Panc1 (cell line): ENCODE measurements around the gene KCNAB3. TPM values are rescaled to one million over a fixed set of nuclear protein-coding genes. Genes with fewer than 3 reads are reported as not detected.

ENCODE experiments used
- ATAC-seq: fragments of 200-7000 bp; cut with Tn5 transposase; 2 replicates; pipeline ENCODE4 v1.9.1; 2020; ENCODE audit warnings: mild to moderate bottlenecking, moderate library complexity
- BruUV-seq: library from RNA; stranded (reverse); fragments of 400-500 nt; replicated peaks from 2 replicates; lab custom pipeline; 2021; lab: Mats Ljungman, UMichigan
- CTCF ChIA-PET: fragments of 300-600 bp; sonication (Branson Sonifier 250); formaldehyde crosslinking; loops from one replicate; lab custom pipeline; 2022; ENCODE audit warnings: antibody characterized with exemption; lab: Charles Lee
- POLR2A ChIA-PET: fragments of 300-600 bp; sonication (Branson Sonifier 250); formaldehyde crosslinking; loops from one replicate; lab custom pipeline; 2022; ENCODE audit warnings: antibody characterized with exemption; lab: Charles Lee
- DNase-seq: peaks from one replicate; pipeline ENCODE4 v3.0.0-alpha.2; 2010; ENCODE audit warnings: low read depth, low spot score
- H3K27ac ChIP-seq: 2 replicates; pipeline ENCODE4 v1.5.1; 2011; ENCODE audit warnings: mild to moderate bottlenecking, low read length, inconsistent platforms
- H3K27me3 ChIP-seq: fragments of 200-500 bp; sonication (Bioruptor generic); 2 replicates; pipeline ENCODE4 v1.6.0; 2014; ENCODE audit warnings: low read length, inconsistent platforms; ENCODE audit not compliant: control insufficient read depth, insufficient read depth
- H3K36me3 ChIP-seq: fragments of 200-500 bp; sonication (Bioruptor generic); 2 replicates; pipeline ENCODE4 v1.5.1; 2014; ENCODE audit warnings: inconsistent platforms, mild to moderate bottlenecking, low read length, moderate library complexity; ENCODE audit not compliant: control insufficient read depth, insufficient read depth
- H3K4me1 ChIP-seq: 2 replicates; pipeline ENCODE4 v1.5.1; 2011; ENCODE audit warnings: inconsistent platforms, mild to moderate bottlenecking, low read length, moderate library complexity; ENCODE audit not compliant: control insufficient read depth, insufficient read depth
- H3K4me3 ChIP-seq, 2 experiments: 2 replicates each; pipeline ENCODE4 v1.5.1; 2011 to 2012; ENCODE audit warnings: low read depth in 2 of 2, low read length in 2 of 2, mild to moderate bottlenecking in 2 of 2, inconsistent platforms in 1 of 2, moderate library complexity in 1 of 2
- H3K9me3 ChIP-seq: fragments of 200-500 bp; sonication (Bioruptor generic); 2 replicates; pipeline ENCODE4 v1.5.1; 2014; ENCODE audit warnings: low read depth, mild to moderate bottlenecking, inconsistent platforms, low read length, moderate library complexity; ENCODE audit not compliant: control insufficient read depth, insufficient read depth
- CTCF ChIP-seq: fragments of 450-650 bp; IDR thresholded peaks from 2 replicates; pipeline ENCODE4 v1.5.1; 2017; ENCODE audit warnings: mild to moderate bottlenecking
- POLR2AphosphoS5 ChIP-seq: IDR thresholded peaks from 2 replicates; pipeline ENCODE4 v1.6.1; 2012; ENCODE audit warnings: mild to moderate bottlenecking, low read depth, low read length, moderate library complexity
- REST ChIP-seq, 2 experiments: IDR thresholded peaks; 2 replicates each; pipeline ENCODE4 v1.6.1; 2011 to 2012; ENCODE audit warnings: low read depth in 2 of 2, control low read depth in 1 of 2, low read length in 1 of 2, mild to moderate bottlenecking in 1 of 2, moderate library complexity in 1 of 2; ENCODE audit not compliant: insufficient read depth in 1 of 2
- SIN3A ChIP-seq: IDR thresholded peaks from 2 replicates; pipeline ENCODE4 v1.6.1; 2012; ENCODE audit warnings: low read depth, mild to moderate bottlenecking, low read length, moderate library complexity, borderline replicate concordance; ENCODE audit not compliant: insufficient read depth
- TCF7L2 ChIP-seq: IDR thresholded peaks from 2 replicates; pipeline ENCODE4 v1.6.1; 2011; ENCODE audit warnings: mild to moderate bottlenecking, low read depth, low read length, inconsistent platforms
- in situ Hi-C: cut with HindIII; loops from 2 replicates; pipeline ENCODE4 v1.10.0; 2016; ENCODE audit warnings: low sequenced_read_pairs, low pct_unique_long_range_greater_than_20kb
- intact Hi-C: fragments of 100-400 bp; cut with micrococcal nuclease; formaldehyde crosslinking; loops from one replicate; pipeline ENCODE4 v1.10.0; 2022; ENCODE audit not compliant: unreplicated experiment
- total RNA-seq: library from RNA; stranded (reverse); gene quantifications from one replicate; pipeline ENCODE4 v1.2.1, GENCODE V29; 2021; ENCODE audit not compliant: unreplicated experiment

The KCNAB3 gene
- total RNA-seq, 1 experiment from 2014 or later = 3.5 TPM

GRCh38 chr17:7881276-7882054, 48.2 kb downstream of the KCNAB3 start:
- TF ChIP-seq REST (IDR thresholded peaks at IDR 0.05; ENCODE audit: insufficient read depth in 1 of 2, low read depth in 2 of 2, low read length in 1 of 2) = no peak
- TF ChIP-seq TCF7L2 = no peak
- no peak for TF ChIP-seq CTCF
- no peak for TF ChIP-seq POLR2AphosphoS5
- TF ChIP-seq SIN3A = no peak
- ATAC-seq = no peak
- intact Hi-C loops (no loop called here), in situ Hi-C loops (no loop called here)
- POLR2A ChIA-PET = no interaction called here
- no peak overlapping the region for H3K27ac ChIP-seq
- BruUV-seq = no TSS peak
- no peaks in the 10 kb centered on the region for H3K27me3 ChIP-seq
- no peak overlapping the region for H3K4me3 ChIP-seq
- no peak for DNase-seq
- peaks cover 9% of the 10 kb centered on the region; the same call in 1 of the 2 replicates for H3K36me3 ChIP-seq
- peaks cover 15% of the 10 kb centered on the region; the same call in 1 of the 2 replicates for H3K4me1 ChIP-seq
- H3K9me3 ChIP-seq = no peaks in the 10 kb centered on the region
- CTCF ChIA-PET = no interaction called here

DNA sequence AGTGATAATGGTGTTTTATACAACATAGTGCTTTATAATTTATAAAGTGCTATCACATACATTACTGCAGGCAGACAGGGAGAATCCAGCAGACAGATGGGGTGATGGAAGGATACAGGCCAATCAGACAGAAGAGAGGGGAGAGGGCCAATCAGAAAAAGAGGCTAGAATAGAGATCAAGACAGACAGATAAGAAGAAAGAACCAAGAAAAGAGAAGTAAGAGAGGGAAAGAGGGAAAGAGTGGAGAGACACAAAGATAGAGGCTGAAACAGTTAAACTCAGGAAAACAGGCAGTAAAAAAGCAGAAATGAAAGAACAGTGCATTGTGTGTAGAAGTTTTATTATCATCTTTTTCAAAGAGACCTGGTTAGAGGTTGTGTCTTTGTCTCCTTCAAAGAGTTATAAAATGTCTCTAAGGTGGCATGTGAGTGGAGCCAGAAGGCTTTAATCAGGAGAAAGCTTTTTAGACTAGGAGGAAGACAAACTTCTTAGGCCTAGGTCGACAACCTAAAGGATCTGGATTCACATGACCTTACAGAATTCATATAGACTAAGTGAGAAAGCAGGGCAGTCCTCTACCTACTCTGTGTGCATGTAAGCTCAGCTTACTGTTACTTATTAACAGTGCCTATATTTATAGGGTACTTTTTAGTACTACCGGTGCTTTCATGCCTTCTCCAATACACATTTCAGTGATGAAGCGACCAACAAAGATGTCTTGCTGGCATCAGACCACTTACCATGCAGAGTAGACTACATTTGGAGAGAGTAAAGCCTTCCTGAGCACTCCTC, 49.4 kb downstream of the KCNAB3 start:
- ATAC-seq (no peak), DNase-seq (no peak)
- no peak overlapping the region for H3K27ac ChIP-seq
- ChIA-PET CTCF (no interaction called here), POLR2A (no interaction called here)
- H3K4me1 ChIP-seq = peaks cover 15% of the 10 kb centered on the region; the same call in 1 of the 2 replicates
- TF ChIP-seq SIN3A = no peak
- no peak for TF ChIP-seq REST (IDR thresholded peaks at IDR 0.05; ENCODE audit: insufficient read depth in 1 of 2, low read depth in 2 of 2, low read length in 1 of 2)
- no peak for TF ChIP-seq TCF7L2
- no peak for TF ChIP-seq CTCF
- TF ChIP-seq POLR2AphosphoS5 = no peak
- intact Hi-C loops = no loop called here
- BruUV-seq = no TSS peak
- H3K36me3 ChIP-seq = peaks cover 9% of the 10 kb centered on the region; the same call in 1 of the 2 replicates
- H3K27me3 ChIP-seq = no peaks in the 10 kb centered on the region
- no peak overlapping the region for H3K4me3 ChIP-seq
- in situ Hi-C loops = no loop called here
- H3K9me3 ChIP-seq = no peaks in the 10 kb centered on the region
